ENCODE data around the gene NSMCE1. TPM values are rescaled to one million over a fixed set of nuclear protein-coding genes. Genes with fewer than 3 reads are reported as not detected.

Gene NSMCE1
- total RNA-seq, 1 experiment from 2014 or later = 24.7 TPM

- Histone ChIP-seq H3K4me3 (ENCODE audit: insufficient read depth, low read depth, low read length) (no peak overlapping the region), H3K36me3 (replicated peaks; ENCODE audit: control insufficient read depth, insufficient read depth, low read length) (no peaks in the 10 kb centered on the region), H3K27me3 (ENCODE audit: control insufficient read depth, insufficient read depth, low read length) (no peaks in the 10 kb centered on the region)
- peak; percentile 21 for DNase-seq
Observed at GRCh38 chr16:27226976-27227705, 41.4 kb downstream of the NSMCE1 start.

DNA sequence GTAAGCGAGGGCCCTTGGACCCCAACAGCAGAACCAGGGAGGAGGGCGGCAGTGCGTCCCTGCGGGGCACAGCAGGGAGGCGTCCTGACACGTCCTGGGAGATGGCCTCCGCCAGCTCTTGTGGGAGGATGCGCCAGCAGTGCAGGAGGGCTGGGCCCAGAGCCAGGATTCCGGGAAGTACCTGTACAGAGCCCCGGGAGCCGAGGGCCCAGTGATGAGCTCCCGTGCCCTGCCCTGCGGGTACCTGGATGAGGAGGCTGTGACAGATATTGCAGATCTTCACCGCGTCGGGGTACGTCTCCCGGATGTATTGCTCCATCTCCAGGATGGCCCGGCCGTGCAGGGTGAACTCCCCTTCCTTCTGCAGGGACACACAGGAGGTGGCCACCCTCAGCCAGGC lies 42.1 kb downstream of the NSMCE1 start:
- H3K36me3 ChIP-seq (replicated peaks; ENCODE audit: control insufficient read depth, insufficient read depth, low read length) = no peaks in the 10 kb centered on the region
- no peaks in the 10 kb centered on the region for H3K27me3 ChIP-seq (ENCODE audit: control insufficient read depth, insufficient read depth, low read length)
- no peak for DNase-seq
- H3K4me3 ChIP-seq (ENCODE audit: insufficient read depth, low read depth, low read length) = no peak overlapping the region

DNA sequence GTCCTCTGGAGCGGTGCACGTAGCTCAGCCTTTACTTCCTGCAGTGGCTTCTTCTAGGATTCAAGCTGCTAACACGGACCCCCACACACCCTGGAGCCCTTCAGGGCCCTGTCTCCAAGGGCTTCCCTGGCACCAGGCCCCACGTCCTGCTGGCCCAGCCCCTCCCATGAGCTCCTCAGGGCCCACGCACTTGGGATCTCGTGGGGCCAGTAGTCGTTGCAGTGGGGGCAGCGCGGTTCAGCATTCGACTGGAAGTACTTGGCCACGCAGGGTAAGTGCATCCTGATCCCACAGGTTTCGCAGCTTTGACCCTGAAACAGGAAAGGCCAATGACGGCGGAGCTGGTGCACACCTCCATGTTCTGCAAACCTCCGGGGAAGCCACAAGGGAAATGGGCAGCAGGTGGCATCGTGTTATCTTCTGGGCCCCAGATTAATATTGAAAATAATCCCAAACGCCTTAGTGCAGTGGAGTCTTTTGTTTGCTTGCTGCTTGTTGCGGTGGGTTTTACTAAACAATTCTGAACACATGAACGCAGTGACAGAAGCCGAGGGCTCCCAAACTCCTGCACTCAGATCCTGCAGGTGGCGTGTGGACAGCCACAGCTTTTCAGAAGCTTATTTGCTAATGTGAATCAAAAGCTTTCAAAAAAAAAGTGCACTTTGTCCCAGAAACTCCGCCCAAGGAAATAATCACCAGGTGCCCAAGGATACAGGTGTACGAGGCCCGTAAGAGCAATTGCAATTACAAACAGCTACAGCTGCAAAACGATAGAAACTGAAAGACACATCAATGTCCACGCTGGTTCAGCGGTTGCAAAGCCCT lies 42.8 kb downstream of the NSMCE1 start:
- DNase-seq = no peak

GRCh38 chr16:27224741-27225300 lies 43.8 kb downstream of the NSMCE1 start:
- no peaks in the 10 kb centered on the region for H3K27me3 ChIP-seq (ENCODE audit: control insufficient read depth, insufficient read depth, low read length)
- DNase-seq = no peak
- H3K36me3 ChIP-seq (replicated peaks; ENCODE audit: control insufficient read depth, insufficient read depth, low read length) = no peaks in the 10 kb centered on the region

More for the DNA sequence above, 42.8 kb downstream of the NSMCE1 start:
- Histone ChIP-seq H3K27me3 (ENCODE audit: control insufficient read depth, insufficient read depth, low read length) (no peaks in the 10 kb centered on the region), H3K36me3 (replicated peaks; ENCODE audit: control insufficient read depth, insufficient read depth, low read length) (no peaks in the 10 kb centered on the region), H3K4me3 (ENCODE audit: insufficient read depth, low read depth, low read length) (no peak overlapping the region)

GRCh38 chr16:27224271-27224737 lies 44.3 kb downstream of the NSMCE1 start:
- DNase-seq = no peak
- no peaks in the 10 kb centered on the region; the same call in 1 of the 2 replicates for H3K36me3 ChIP-seq (replicated peaks; ENCODE audit: control insufficient read depth, insufficient read depth, low read length)
- no peaks in the 10 kb centered on the region for H3K27me3 ChIP-seq (ENCODE audit: control insufficient read depth, insufficient read depth, low read length)
- H3K4me3 ChIP-seq (ENCODE audit: insufficient read depth, low read depth, low read length) = no peak overlapping the region

More at GRCh38 chr16:27224741-27225300, 43.8 kb downstream of the NSMCE1 start:
- no peak overlapping the region for H3K4me3 ChIP-seq (ENCODE audit: insufficient read depth, low read depth, low read length)

DNA sequence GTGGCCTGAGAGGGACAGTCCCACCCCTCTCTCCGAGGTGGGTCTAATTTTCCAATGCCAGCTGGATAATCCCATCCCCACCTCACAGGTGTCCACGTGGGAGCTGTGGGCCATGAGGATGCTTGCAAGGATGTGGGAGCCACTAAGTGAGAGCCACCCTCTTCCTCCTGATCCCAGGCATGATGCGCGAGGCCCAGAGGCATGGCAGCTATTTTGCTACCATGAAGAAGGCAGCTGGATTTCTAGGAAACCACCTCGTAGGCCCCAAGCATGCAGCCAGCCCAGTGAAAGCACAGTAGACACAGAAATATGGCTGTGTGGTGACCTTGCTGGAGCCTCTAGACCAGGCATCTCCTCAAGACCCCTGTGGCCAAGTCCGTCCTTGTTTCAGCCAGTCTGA lies 44.9 kb downstream of the NSMCE1 start:
- no peak overlapping the region for H3K4me3 ChIP-seq (ENCODE audit: insufficient read depth, low read depth, low read length)
- DNase-seq = no peak
- H3K36me3 ChIP-seq (replicated peaks; ENCODE audit: control insufficient read depth, insufficient read depth, low read length) = no peaks in the 10 kb centered on the region; the same call in none of the 2 replicates
- H3K27me3 ChIP-seq (ENCODE audit: control insufficient read depth, insufficient read depth, low read length) = no peaks in the 10 kb centered on the region

- peak; percentile 73 for DNase-seq
- Histone ChIP-seq H3K4me3 (ENCODE audit: insufficient read depth, low read depth, low read length) (no peak overlapping the region), H3K27me3 (ENCODE audit: control insufficient read depth, insufficient read depth, low read length) (no peaks in the 10 kb centered on the region), H3K36me3 (replicated peaks; ENCODE audit: control insufficient read depth, insufficient read depth, low read length) (no peaks in the 10 kb centered on the region; the same call in none of the 2 replicates)
Observed at GRCh38 chr16:27223226-27223610, 45.4 kb downstream of the NSMCE1 start.

DNA sequence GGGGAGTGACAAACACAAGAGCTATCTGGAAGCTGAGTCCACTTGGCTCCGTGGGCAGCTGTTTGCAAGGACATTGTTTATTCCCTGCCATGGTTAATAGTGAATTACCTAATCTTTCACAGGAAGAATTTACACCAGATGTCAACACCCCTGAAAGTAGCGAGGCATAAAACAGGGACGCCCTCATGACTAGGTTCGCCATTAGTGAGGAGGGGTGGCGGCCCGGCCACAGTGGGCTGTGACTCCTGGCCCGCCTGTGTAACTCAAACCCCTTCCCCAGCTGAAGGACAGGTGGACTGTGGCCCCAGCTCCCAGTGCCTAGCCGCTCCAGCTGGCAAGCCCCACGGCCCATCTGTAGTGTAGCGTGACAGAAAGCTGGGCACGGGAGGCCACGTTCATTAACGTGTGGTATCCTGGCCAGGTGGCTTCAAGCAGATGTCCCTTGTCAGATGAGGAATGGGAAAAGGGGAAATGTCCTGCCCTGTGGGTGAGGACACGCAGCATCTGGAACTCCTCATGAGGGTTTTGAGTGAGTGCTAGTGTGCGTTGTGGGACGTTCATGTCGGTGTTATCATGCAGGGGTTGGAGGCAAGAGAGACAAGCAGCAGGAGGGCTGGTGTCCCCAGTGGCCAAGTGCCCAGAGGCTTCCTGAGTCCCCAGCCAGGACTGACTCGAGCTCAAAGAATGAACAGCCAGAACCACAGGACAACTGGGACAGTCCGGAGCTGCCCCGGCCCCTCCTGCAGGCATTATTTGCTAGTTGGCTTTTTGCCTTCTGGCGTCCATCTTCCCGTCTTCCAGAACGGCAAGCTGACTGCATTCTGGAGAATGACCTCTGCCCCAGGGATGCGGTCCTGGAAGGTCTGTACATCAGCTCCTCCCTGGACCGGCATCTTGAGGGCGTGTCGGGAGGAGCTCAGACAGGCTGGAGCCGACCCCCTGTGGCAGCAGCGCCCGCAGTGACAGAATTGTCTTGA lies 46.0 kb downstream of the NSMCE1 start:
- Histone ChIP-seq H3K4me3 (ENCODE audit: insufficient read depth, low read depth, low read length) (no peak overlapping the region), H3K27me3 (ENCODE audit: control insufficient read depth, insufficient read depth, low read length) (no peaks in the 10 kb centered on the region), H3K36me3 (replicated peaks; ENCODE audit: control insufficient read depth, insufficient read depth, low read length) (no peaks in the 10 kb centered on the region; the same call in none of the 2 replicates)
- no peak for DNase-seq

GRCh38 chr16:27221576-27222248 lies 46.9 kb downstream of the NSMCE1 start:
- H3K36me3 ChIP-seq (replicated peaks; ENCODE audit: control insufficient read depth, insufficient read depth, low read length) = no peaks in the 10 kb centered on the region; the same call in none of the 2 replicates
- H3K4me3 ChIP-seq (ENCODE audit: insufficient read depth, low read depth, low read length) = no peak overlapping the region
- no peaks in the 10 kb centered on the region for H3K27me3 ChIP-seq (ENCODE audit: control insufficient read depth, insufficient read depth, low read length)
- no peak for DNase-seq

DNA sequence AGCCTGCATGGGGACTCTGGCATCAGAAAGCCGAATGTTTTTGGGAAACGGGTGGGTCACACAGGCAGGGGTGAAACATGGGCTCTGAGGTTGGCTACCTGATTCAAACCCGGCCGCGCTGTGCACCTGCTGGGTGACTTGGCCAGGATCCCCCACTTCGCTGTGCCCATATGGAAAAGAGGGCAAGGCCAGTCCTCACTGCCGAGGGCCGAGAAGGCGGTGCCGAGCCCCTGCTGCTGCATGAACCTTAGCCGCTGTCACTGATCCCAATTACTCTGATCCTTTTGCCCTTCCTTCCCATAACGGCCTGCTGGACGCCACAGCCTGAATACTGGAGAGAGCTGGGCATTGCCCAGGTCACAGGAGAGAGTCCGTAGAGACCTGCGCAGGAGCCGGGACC lies 47.6 kb downstream of the NSMCE1 start:
- Histone ChIP-seq H3K27me3 (ENCODE audit: control insufficient read depth, insufficient read depth, low read length) (no peaks in the 10 kb centered on the region), H3K4me3 (ENCODE audit: insufficient read depth, low read depth, low read length) (no peak overlapping the region), H3K36me3 (replicated peaks; ENCODE audit: control insufficient read depth, insufficient read depth, low read length) (no peaks in the 10 kb centered on the region; the same call in none of the 2 replicates)
- DNase-seq = no peak

- H3K4me3 ChIP-seq (ENCODE audit: insufficient read depth, low read depth, low read length) = no peak overlapping the region
- no peaks in the 10 kb centered on the region for H3K27me3 ChIP-seq (ENCODE audit: control insufficient read depth, insufficient read depth, low read length)
- peak; percentile 28 for DNase-seq
- H3K36me3 ChIP-seq (replicated peaks; ENCODE audit: control insufficient read depth, insufficient read depth, low read length) = no peaks in the 10 kb centered on the region; the same call in none of the 2 replicates
Observed at GRCh38 chr16:27220527-27220926, 48.0 kb downstream of the NSMCE1 start.

DNA sequence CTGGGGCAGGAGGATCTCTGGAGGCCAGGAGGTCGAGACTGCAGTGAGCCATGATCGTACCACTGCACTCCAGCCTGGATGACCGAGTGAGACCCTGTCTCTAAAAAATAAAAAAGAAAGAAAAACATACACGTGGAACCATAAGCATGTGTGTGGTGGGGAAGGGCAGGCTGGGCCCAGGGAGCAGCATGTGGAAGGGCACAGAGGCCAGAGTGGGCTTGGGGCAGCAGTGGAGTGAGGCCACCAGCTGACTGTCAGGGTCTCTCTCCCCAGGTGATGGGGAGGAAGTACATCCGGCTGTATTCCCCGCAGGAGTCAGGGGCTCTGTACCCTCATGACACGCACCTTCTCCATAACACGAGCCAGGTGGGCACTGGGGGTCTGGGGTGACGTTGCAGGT lies 48.5 kb downstream of the NSMCE1 start:
- H3K27me3 ChIP-seq (ENCODE audit: control insufficient read depth, insufficient read depth, low read length) = no peaks in the 10 kb centered on the region
- DNase-seq = no peak
- H3K4me3 ChIP-seq (ENCODE audit: insufficient read depth, low read depth, low read length) = no peak overlapping the region
- no peaks in the 10 kb centered on the region; the same call in none of the 2 replicates for H3K36me3 ChIP-seq (replicated peaks; ENCODE audit: control insufficient read depth, insufficient read depth, low read length)

- Histone ChIP-seq H3K36me3 (replicated peaks; ENCODE audit: control insufficient read depth, insufficient read depth, low read length) (no peaks in the 10 kb centered on the region; the same call in none of the 2 replicates), H3K27me3 (ENCODE audit: control insufficient read depth, insufficient read depth, low read length) (no peaks in the 10 kb centered on the region), H3K4me3 (ENCODE audit: insufficient read depth, low read depth, low read length) (no peak overlapping the region)
- no peak for DNase-seq
Observed at GRCh38 chr16:27219161-27219560, 49.4 kb downstream of the NSMCE1 start.
